Nephron (organoid): Measurements from ENCODE around the gene MDFIC2.

Experiments used
- H3K27ac Mint-ChIP-seq, 3 experiments: 2 replicates each; pipeline ENCODE4 v1.8.0; 2020; ENCODE audit warnings: mixed read lengths in 3 of 3, mild to moderate bottlenecking in 2 of 3, moderate library complexity in 1 of 3
- H3K27me3 Mint-ChIP-seq: 2 replicates; pipeline ENCODE4 v1.8.0; 2021; ENCODE audit warnings: low read depth, mild to moderate bottlenecking, moderate library complexity, mixed read lengths
- H3K36me3 Mint-ChIP-seq: 2 replicates; pipeline ENCODE4 v1.8.0; 2020; ENCODE audit warnings: low read depth, mixed read lengths
- H3K4me1 Mint-ChIP-seq: 2 replicates; pipeline ENCODE4 v1.8.0; 2020; ENCODE audit warnings: mixed read lengths
- H3K4me3 Mint-ChIP-seq, 3 experiments: 2 replicates each; pipeline ENCODE4 v1.8.0; 2020; ENCODE audit warnings: mild to moderate bottlenecking in 3 of 3, mixed read lengths in 3 of 3, moderate library complexity in 2 of 3
- H3K9me3 Mint-ChIP-seq: 2 replicates; pipeline ENCODE4 v1.8.0; 2020; ENCODE audit warnings: mixed read lengths
- TF ChIP-seq, protein P1 (sequence below), 3 experiments: fragments of 200-600 bp; sonication (generic); IDR thresholded peaks; one replicate each; pipeline ENCODE4 v1.5.0; 2021; ENCODE audit warnings: antibody characterized with exemption in 3 of 3; ENCODE audit not compliant: unreplicated experiment in 3 of 3

MDFIC2 gene

DNA sequence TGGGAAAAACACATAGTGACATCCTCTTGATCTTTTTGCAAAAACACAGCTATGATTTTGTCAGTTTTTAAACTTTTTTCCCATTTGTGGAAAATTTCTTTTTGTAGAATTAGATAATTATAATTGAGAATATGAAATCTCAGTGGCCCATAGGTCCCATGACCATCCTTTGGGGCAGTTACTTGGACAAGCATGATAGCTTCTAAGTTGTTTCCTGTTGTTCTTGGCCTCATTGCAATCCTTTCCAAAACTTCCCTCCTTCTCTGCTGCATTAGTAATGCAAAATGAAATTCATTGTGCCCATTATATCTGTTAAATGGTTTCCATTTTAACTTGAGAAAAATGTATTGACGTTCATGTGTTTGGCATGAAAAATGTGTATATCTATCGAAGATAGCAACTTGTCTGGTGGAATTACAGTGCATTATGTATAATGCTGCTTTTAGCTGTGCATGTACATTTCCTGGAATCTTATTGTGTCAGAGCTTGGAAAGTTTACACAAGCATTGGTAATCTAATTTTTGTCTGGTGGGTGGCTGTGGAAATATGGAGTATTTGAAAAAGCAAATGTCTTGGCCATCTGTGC lies 70.0 kb downstream of the MDFIC2 start:
- Mint-ChIP-seq H3K4me1 (no peaks in the 10 kb centered on the region), H3K36me3 (no peaks in the 10 kb centered on the region), H3K27ac (no peak overlapping the region), H3K9me3 (peaks cover 6% of the 10 kb centered on the region), H3K4me3 (no peak overlapping the region), H3K27me3 (no peaks in the 10 kb centered on the region)
- TF ChIP-seq, protein P1, sequence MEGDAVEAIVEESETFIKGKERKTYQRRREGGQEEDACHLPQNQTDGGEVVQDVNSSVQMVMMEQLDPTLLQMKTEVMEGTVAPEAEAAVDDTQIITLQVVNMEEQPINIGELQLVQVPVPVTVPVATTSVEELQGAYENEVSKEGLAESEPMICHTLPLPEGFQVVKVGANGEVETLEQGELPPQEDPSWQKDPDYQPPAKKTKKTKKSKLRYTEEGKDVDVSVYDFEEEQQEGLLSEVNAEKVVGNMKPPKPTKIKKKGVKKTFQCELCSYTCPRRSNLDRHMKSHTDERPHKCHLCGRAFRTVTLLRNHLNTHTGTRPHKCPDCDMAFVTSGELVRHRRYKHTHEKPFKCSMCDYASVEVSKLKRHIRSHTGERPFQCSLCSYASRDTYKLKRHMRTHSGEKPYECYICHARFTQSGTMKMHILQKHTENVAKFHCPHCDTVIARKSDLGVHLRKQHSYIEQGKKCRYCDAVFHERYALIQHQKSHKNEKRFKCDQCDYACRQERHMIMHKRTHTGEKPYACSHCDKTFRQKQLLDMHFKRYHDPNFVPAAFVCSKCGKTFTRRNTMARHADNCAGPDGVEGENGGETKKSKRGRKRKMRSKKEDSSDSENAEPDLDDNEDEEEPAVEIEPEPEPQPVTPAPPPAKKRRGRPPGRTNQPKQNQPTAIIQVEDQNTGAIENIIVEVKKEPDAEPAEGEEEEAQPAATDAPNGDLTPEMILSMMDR (IDR thresholded peaks at IDR 0.05; ENCODE audit: unreplicated experiment in 3 of 3) = no peak

DNA sequence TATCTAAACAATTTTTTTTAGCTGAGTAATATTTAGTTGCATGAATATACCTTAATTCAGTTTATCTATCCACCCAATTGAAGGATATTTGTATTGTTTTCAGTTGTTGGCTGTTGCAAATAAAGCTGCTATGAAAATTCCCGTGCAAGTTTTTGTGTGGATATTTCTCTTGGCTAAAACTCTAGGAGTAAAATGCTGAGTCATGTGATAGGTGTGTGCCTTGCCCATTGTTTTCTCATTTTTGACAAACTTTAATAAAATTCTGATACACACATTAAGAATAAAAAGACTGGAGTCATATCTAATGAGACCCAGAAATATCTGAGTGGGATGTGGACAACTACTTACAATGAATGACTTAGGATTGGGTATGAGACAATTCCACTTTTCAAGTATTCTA lies 78.6 kb downstream of the MDFIC2 start:
- Mint-ChIP-seq H3K27ac (no peak overlapping the region), H3K9me3 (peaks cover 2% of the 10 kb centered on the region), H3K4me3 (no peak overlapping the region), H3K36me3 (no peaks in the 10 kb centered on the region), H3K4me1 (no peaks in the 10 kb centered on the region), H3K27me3 (no peaks in the 10 kb centered on the region)
- TF ChIP-seq, protein P1 (IDR thresholded peaks at IDR 0.05; ENCODE audit: unreplicated experiment in 3 of 3) = no peak

DNA sequence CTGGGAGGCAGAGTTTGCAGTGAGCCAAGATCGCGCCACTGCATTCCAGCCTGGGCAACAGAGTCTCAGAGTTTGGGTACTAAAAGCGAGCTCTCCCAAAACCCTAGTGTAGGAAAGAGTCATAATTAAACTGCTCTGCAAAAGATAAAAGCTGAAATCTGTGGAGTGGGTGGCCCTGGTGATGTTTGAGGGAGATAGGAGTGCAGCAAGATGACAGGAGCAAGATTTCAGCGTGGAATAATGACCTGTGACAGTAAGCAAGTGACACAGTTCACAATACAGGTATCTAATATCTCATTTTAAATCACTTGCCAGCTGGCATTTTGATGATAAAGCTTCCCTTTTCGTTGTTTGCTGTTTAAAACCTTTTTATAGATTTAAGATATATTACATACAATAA lies 79.3 kb downstream of the MDFIC2 start:
- Mint-ChIP-seq H3K27ac (no peak overlapping the region), H3K27me3 (no peaks in the 10 kb centered on the region), H3K4me3 (no peak overlapping the region), H3K36me3 (no peaks in the 10 kb centered on the region), H3K4me1 (no peaks in the 10 kb centered on the region), H3K9me3 (peaks cover 2% of the 10 kb centered on the region)
- TF ChIP-seq, protein P1 (IDR thresholded peaks at IDR 0.05; ENCODE audit: unreplicated experiment in 3 of 3) = no peak

DNA sequence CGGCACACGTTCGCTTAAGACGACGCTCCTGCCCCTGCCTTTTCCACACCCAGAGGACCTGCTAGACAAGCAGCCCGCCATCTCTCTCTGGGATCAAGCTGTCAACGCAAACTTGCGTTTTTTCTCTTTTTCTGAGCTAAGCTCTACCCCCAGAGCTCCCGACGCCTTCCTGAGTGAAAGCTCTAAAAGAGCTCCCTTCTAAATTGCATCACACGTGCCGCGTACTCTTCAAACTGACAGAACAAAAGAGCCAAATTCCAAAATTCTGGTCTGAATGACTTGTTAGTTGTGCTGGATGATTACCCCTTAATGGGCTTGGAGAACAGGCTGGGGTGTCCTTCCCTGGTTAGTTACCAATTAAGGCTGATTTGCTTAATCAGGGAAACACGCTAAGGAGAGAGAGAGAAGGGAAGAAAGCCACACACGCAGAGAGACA lies 81.2 kb downstream of the MDFIC2 start:
- Mint-ChIP-seq H3K27me3 (no peaks in the 10 kb centered on the region), H3K4me1 (no peaks in the 10 kb centered on the region), H3K9me3 (peaks cover 2% of the 10 kb centered on the region), H3K27ac (no peak overlapping the region), H3K4me3 (no peak overlapping the region), H3K36me3 (no peaks in the 10 kb centered on the region)
- TF ChIP-seq, protein P1 (IDR thresholded peaks at IDR 0.05; ENCODE audit: unreplicated experiment in 3 of 3) = no peak

DNA sequence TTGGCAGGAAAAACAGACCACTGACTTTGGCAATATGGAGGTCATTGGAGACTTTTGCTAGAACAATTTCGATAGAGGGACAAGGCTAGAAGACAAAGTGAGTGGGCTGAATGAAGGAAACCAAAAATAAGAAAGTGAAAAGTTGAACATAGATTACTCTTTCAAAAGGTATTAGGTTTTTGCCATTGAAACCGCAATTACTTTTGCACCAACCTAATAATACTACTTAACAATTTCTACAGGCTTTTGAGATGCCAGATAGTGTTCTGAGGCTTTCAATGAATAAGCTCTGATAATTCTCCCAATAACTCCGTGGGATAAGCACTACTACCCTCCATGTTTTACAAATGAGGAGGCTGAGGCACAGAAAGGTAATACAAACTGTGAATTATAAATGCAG lies 85.0 kb downstream of the MDFIC2 start:
- Mint-ChIP-seq H3K4me3 (no peak overlapping the region), H3K27ac (no peak overlapping the region), H3K4me1 (no peaks in the 10 kb centered on the region), H3K9me3 (peaks cover 2% of the 10 kb centered on the region), H3K27me3 (no peaks in the 10 kb centered on the region), H3K36me3 (no peaks in the 10 kb centered on the region)
- TF ChIP-seq, protein P1 (IDR thresholded peaks at IDR 0.05; ENCODE audit: unreplicated experiment in 3 of 3) = no peak

DNA sequence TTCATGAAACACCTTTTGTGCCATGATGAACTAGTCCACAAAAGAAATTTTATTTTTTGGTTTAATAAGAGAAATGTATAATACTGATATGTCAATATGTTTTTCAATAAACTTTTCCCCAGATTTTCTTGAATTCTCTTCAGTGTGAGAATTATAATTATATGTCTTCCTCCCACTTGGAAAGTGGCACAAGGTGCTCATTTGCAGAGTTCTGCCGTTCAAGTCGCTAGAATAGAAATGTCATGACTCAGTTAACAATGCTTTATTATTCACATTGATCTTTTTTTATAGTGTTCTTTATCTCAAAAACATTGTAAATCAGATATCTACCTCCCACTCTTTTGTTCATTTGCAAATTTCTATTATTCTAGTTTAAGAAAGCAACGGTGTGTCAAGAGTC lies 87.3 kb downstream of the MDFIC2 start:
- no peaks in the 10 kb centered on the region for H3K27me3 Mint-ChIP-seq
- no peak overlapping the region for H3K4me3 Mint-ChIP-seq
- TF ChIP-seq, protein P1 (IDR thresholded peaks at IDR 0.05; ENCODE audit: unreplicated experiment in 3 of 3) = no peak
- no peak overlapping the region for H3K27ac Mint-ChIP-seq
- no peaks in the 10 kb centered on the region for H3K36me3 Mint-ChIP-seq
- no peaks in the 10 kb centered on the region for H3K4me1 Mint-ChIP-seq
- H3K9me3 Mint-ChIP-seq = peaks cover 2% of the 10 kb centered on the region
